Right lobe of liver (tissue), 4 donors: ENCODE results near the gene TGFB1.

Source experiments
- CTCF ChIP-seq, 4 donors: fragments of 200-600 bp in 3 of 4; fragments of 450-650 bp in 1 of 4; IDR thresholded peaks; one replicate each; pipeline versions ENCODE4 v1.5.1 to v1.8.0; 2016 to 2022; ENCODE audit warnings: antibody characterized with exemption in 4 of 4, mild to moderate bottlenecking in 2 of 4
- POLR2A ChIP-seq: fragments of 450-650 bp; IDR thresholded peaks from one replicate; pipeline ENCODE4 v1.6.1; 2017; ENCODE audit warnings: antibody characterized with exemption, mild to moderate bottlenecking
- donor health status: DM: no; HTN: no; CAD: no.
- donor health status: DM: no; HTN: no; CAD: no.
- donor health status: DM: no; HTN: yes; CAD: no.

GRCh38 chr19:41325640-41325946 is 28.1 kb downstream of the TGFB1 start:
- no peak for TF ChIP-seq POLR2A
- TF ChIP-seq CTCF (IDR thresholded peaks at IDR 0.05), result no peak
